Transverse colon (tissue), 3 donors: ENCODE results near the gene ARNT2.

Experiments
- CTCF ChIP-seq, 5 experiments: fragments of 200-600 bp in 3 of 5; fragments of 450-650 bp in 2 of 5; sonication (generic) in 3 of 5; IDR thresholded peaks; 1 replicate in 2 of 5; 2 replicates in 3 of 5; pipeline ENCODE4 v1.5.1; 2016 to 2017; ENCODE audit warnings: antibody characterized with exemption in 5 of 5, inconsistent platforms in 3 of 5, mild to moderate bottlenecking in 2 of 5, moderate library complexity in 1 of 5
- POLR2A ChIP-seq: fragments of 450-650 bp; IDR thresholded peaks from one replicate; pipeline ENCODE4 v1.6.1; 2016; ENCODE audit warnings: antibody characterized with exemption, mild to moderate bottlenecking, moderate library complexity

GRCh38 chr15:80388326-80388725 lies 15.9 kb upstream of the ARNT2 start:
- TF ChIP-seq CTCF (IDR thresholded peaks at IDR 0.05) (no peak), POLR2A (no peak)
